Renal pelvis (tissue), 4 donors: ENCODE measurements around the gene PIAS4. TPM values are rescaled to one million over a fixed set of nuclear protein-coding genes. Genes with fewer than 3 reads are reported as not detected.

ENCODE experiments used
- DNase-seq: peaks from one replicate; pipeline ENCODE4 v3.0.0-alpha.2; 2013
- polyA plus RNA-seq, 3 donors: library from polyadenylated mRNA; unstranded; fragments of 120-200 nt; gene quantifications; one replicate each; pipeline ENCODE4 v1.2.1, GENCODE V29; 2013; ENCODE audit not compliant: insufficient read length in 3 of 3

The PIAS4 gene
- polyA plus RNA-seq, 3 donors: 32.4 to 42.4 (median 36.2) TPM

GRCh38 chr19:4038057-4038456 lies 30.5 kb downstream of the PIAS4 start:
- DNase-seq: no peak

- DNase-seq: no peak
Observed at GRCh38 chr19:4038661-4039423, 31.3 kb downstream of the PIAS4 start.

- DNase-seq: no peak
Observed at GRCh38 chr19:4042064-4042730, 34.7 kb downstream of the PIAS4 start.

GRCh38 chr19:4042731-4043082 lies 35.2 kb downstream of the PIAS4 start:
- DNase-seq: peak; percentile 12

GRCh38 chr19:4043401-4043800 lies 35.9 kb downstream of the PIAS4 start:
- DNase-seq: no peak

- DNase-seq: no peak
Observed at GRCh38 chr19:4043966-4044715, 36.6 kb downstream of the PIAS4 start.

GRCh38 chr19:4044990-4045465 lies 37.5 kb downstream of the PIAS4 start:
- no peak for DNase-seq

GRCh38 chr19:4045597-4046361 lies 38.2 kb downstream of the PIAS4 start:
- DNase-seq: no peak

GRCh38 chr19:4046362-4046691 lies 38.8 kb downstream of the PIAS4 start:
- DNase-seq: no peak

GRCh38 chr19:4046946-4047683 lies 39.6 kb downstream of the PIAS4 start:
- no peak for DNase-seq

- no peak for DNase-seq
Observed at GRCh38 chr19:4049432-4049831, 41.9 kb downstream of the PIAS4 start.

- DNase-seq: no peak
Observed at GRCh38 chr19:4051175-4052101, 43.9 kb downstream of the PIAS4 start.

GRCh38 chr19:4052114-4052992 lies 44.8 kb downstream of the PIAS4 start:
- DNase-seq: no peak

- DNase-seq: no peak
Observed at GRCh38 chr19:4052993-4053422, 45.5 kb downstream of the PIAS4 start.

- DNase-seq: no peak
Observed at GRCh38 chr19:4053423-4054324, 46.1 kb downstream of the PIAS4 start.

GRCh38 chr19:4054441-4055208 lies 47.1 kb downstream of the PIAS4 start:
- no peak for DNase-seq

GRCh38 chr19:4055209-4055552 lies 47.6 kb downstream of the PIAS4 start:
- DNase-seq: no peak
